Karpas-422 (cell line): Measurements from ENCODE around the gene UCK1. TPM values are rescaled to one million over a fixed set of nuclear protein-coding genes. Genes with fewer than 3 reads are reported as not detected.
"Not testable (repeated sequence)": the region's sequence is repeated elsewhere in the genome, so short reads cannot be mapped to it uniquely, and the experiment has no call there.

Experiments
- DNase-seq: peaks from one replicate; pipeline ENCODE4 v3.0.0-alpha.2; 2015
- H2AFZ ChIP-seq: fragments of 200-600 bp; sonication (generic); 2 replicates; pipeline ENCODE4 v1.6.1; 2014; ENCODE audit warnings: antibody characterized with exemption, low read length, mixed read lengths
- H3K27ac ChIP-seq: fragments of 200-600 bp; sonication (generic); 2 replicates; pipeline ENCODE4 v1.5.1; 2014; ENCODE audit warnings: mild to moderate bottlenecking, low read length, moderate library complexity
- H3K27me3 ChIP-seq: fragments of 200-600 bp; sonication (generic); 2 replicates; pipeline ENCODE4 v1.6.1; 2014; ENCODE audit warnings: low read length, mixed read lengths
- H3K36me3 ChIP-seq: fragments of 200-600 bp; sonication (generic); 2 replicates; pipeline ENCODE4 v1.6.1; 2014; ENCODE audit warnings: low read length, mixed read lengths; ENCODE audit not compliant: insufficient read depth
- H3K4me1 ChIP-seq: fragments of 200-600 bp; sonication (generic); 2 replicates; pipeline ENCODE4 v1.6.1; 2014; ENCODE audit warnings: mild to moderate bottlenecking, low read length, mixed read lengths
- H3K4me2 ChIP-seq: fragments of 200-600 bp; sonication (generic); 2 replicates; pipeline ENCODE4 v1.6.1; 2014; ENCODE audit warnings: low read length, low read depth, mild to moderate bottlenecking; ENCODE audit not compliant: poor library complexity, severe bottlenecking
- H3K4me3 ChIP-seq: fragments of 200-600 bp; sonication (generic); 2 replicates; pipeline ENCODE4 v1.5.1; 2014; ENCODE audit warnings: mild to moderate bottlenecking, antibody characterized with exemption, low read length, mixed read lengths
- H3K79me2 ChIP-seq: fragments of 200-600 bp; sonication (generic); 2 replicates; pipeline ENCODE4 v1.6.1; 2014; ENCODE audit warnings: mild to moderate bottlenecking, low read length, mixed read lengths
- H3K9ac ChIP-seq: fragments of 200-600 bp; sonication (generic); 2 replicates; pipeline ENCODE4 v1.6.0; 2014; ENCODE audit warnings: low read length
- H3K9me2 ChIP-seq: fragments of 200-600 bp; sonication (generic), shearing (Covaris generic); replicated peaks from 2 replicates; pipeline ENCODE4 v1.6.0; 2014; ENCODE audit warnings: mild to moderate bottlenecking, low read length, moderate library complexity; ENCODE audit not compliant: insufficient read depth
- H3K9me3 ChIP-seq: fragments of 300-700, 200-600 bp; sonication (generic); 2 replicates; pipeline ENCODE4 v1.6.1; 2014; ENCODE audit warnings: low read length, mixed read lengths
- H4K20me1 ChIP-seq: fragments of 200-600 bp; sonication (generic); 2 replicates; pipeline ENCODE4 v1.6.1; 2014; ENCODE audit warnings: mild to moderate bottlenecking, antibody characterized with exemption, low read length, low read depth; ENCODE audit not compliant: insufficient read depth
- total RNA-seq: library from RNA; depleted of rRNA; stranded (reverse); fragments of >200 nt; shearing (Covaris generic); gene quantifications from 2 replicates; pipeline ENCODE4 v1.2.3, GENCODE V29; 2014; ENCODE audit warnings: low replicate concordance

The UCK1 gene
- total RNA-seq, 1 experiment from 2014 or later = 8.0 TPM

DNA sequence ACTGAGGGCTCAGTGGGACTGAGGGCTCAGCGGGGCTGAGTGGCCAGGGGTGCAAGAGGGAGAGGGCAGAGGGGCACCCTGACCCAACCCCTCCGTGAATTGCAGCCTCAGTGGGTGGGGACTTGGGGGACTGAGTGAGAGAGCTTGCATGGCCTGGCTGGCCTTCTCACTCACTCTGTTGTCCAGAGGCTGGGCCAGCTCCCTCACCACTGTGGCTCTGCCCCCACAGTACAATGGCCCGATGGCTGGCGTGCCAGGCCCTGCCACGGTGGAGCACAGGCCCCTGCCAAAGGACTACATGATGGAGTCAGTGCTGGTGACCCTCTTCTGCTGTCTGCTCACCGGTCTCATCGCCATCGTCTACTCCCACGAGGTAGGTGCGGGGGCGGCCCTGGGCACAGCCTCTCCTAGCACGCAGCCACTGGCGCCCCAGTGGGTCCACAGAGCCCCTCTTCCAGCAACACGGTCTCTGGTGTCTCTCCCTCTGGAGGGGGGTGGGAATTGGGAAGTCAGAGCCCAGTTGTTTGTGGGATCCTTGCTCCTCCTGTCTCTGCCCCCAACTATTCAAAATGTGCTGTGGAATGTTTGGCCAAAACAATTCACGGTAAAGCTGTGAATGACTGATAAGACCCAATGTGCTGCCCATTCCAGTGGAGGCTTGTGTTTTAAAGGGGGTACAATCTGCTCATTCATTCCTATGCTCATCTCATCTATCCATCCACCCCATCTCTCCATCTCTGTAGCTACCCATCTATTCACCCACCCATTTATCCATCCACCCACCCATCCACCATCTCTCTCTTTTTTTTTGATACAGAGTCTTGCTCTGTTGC, 25.0 kb upstream of the UCK1 start:
- H3K4me3 ChIP-seq = no peak overlapping the region
- H3K27me3 ChIP-seq = no peaks in the 10 kb centered on the region
- H4K20me1 ChIP-seq = no peaks in the 10 kb centered on the region
- no peaks in the 10 kb centered on the region for H3K36me3 ChIP-seq
- H2AFZ ChIP-seq = no peak overlapping the region
- no peak overlapping the region for H3K27ac ChIP-seq
- H3K4me1 ChIP-seq = no peaks in the 10 kb centered on the region
- no peak for DNase-seq
- H3K9ac ChIP-seq = no peak overlapping the region
- no peaks in the 10 kb centered on the region for H3K79me2 ChIP-seq
- no peaks in the 10 kb centered on the region for H3K9me2 ChIP-seq
- H3K4me2 ChIP-seq = no peak overlapping the region
- H3K9me3 ChIP-seq = no peaks in the 10 kb centered on the region

DNA sequence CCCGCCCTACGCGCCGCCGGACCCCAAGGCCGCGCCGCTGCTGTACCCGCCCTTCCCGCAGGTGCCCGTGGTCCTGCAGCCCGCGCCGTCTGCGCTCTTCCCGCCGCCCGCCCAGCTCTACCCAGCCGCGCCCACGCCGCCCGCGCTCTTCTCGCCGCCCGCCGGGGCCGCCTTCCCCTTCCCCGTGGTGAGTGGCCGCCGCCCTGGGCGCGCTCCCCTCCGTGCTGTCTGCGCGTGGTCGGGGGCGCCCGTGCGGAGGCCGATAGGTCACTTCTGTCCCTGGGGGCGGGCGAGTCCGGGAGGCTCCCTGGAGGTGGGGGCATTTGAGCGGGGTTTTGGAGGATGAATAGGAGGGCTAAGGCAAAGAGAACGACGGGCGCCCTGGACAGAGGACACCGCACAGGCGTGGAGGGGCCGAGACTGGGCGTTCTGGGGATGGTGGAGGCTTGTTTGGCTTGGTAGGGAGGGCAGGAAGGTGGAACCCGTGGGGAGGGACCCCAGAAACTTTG, 23.8 kb upstream of the UCK1 start:
- Histone ChIP-seq H4K20me1 (no peaks in the 10 kb centered on the region), H3K9ac (no peak overlapping the region), H2AFZ (no peak overlapping the region), H3K9me3 (no peaks in the 10 kb centered on the region), H3K9me2 (no peaks in the 10 kb centered on the region), H3K79me2 (no peaks in the 10 kb centered on the region), H3K4me1 (no peaks in the 10 kb centered on the region), H3K36me3 (no peaks in the 10 kb centered on the region), H3K27ac (no peak overlapping the region), H3K4me3 (no peak overlapping the region), H3K27me3 (no peaks in the 10 kb centered on the region), H3K4me2 (no peak overlapping the region)
- DNase-seq = no peak

DNA sequence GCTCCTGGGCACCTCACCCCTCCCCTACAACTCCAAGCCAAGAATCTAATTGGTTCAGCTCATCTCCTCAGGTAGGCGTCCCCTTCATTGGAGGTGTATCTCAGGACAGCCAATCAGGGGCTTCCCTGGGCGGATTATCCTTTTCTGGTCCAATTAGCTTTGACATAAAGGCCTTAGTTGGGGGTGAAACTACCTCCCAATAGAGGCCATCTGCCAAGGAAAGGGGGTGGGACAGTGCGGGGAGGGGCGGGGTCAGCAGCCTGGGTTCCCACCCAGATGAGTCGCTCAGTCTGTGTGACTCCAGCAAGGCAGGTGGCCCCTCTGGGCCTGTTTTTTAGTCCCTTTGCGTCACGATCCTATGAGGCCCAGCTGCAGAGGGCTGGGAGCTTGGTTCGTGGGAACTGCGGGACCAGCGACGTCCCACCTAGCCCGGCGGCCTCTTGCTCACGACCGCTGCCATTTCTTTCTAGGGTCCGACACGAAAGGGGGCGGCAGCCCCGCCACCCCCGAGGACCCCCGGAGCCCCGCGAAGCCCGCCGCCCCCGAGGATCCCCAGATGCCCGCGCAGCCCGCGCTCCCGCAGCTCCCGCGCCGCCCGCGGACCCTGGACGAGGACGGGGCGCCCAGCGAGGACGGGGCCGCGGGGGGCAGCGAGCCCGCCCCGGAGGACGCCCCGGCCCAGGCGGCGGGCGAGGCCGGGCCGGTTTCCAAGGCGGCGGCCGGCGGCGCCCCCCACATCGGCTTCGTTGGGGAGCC, 23.2 kb upstream of the UCK1 start:
- Histone ChIP-seq H3K27ac (no peak overlapping the region), H3K9ac (no peak overlapping the region), H3K36me3 (no peaks in the 10 kb centered on the region), H3K27me3 (no peaks in the 10 kb centered on the region), H3K9me2 (no peaks in the 10 kb centered on the region), H4K20me1 (no peaks in the 10 kb centered on the region), H3K4me3 (no peak overlapping the region), H3K9me3 (no peaks in the 10 kb centered on the region), H2AFZ (no peak overlapping the region), H3K4me2 (no peak overlapping the region), H3K79me2 (no peaks in the 10 kb centered on the region), H3K4me1 (no peaks in the 10 kb centered on the region)
- peak; percentile 51 for DNase-seq

DNA sequence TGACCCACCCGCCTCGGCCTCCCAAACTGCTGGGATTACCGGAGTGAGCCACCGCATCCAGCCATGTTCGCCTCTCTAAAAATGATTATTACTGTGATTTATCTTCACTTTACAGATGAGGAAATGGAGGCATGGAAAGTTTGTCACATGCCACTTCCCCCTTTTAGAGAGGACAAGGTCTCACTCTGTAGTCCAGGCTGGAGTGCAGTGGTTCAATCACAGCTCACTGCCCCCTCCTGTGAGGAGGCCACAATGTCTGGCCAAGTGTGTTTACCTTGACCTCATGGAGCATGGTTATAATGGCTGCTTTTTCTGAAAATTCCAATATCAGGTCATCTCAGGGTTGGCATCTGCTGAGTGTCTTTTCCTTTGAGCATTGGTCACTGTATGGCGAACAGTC, 21.0 kb upstream of the UCK1 start:
- DNase-seq = no peak
- Histone ChIP-seq H3K27me3 (no peaks in the 10 kb centered on the region), H4K20me1 (no peaks in the 10 kb centered on the region), H3K36me3 (no peaks in the 10 kb centered on the region), H2AFZ (no peak overlapping the region), H3K4me2 (no peak overlapping the region), H3K4me3 (no peak overlapping the region), H3K9ac (no peak overlapping the region), H3K9me2 (no peaks in the 10 kb centered on the region), H3K9me3 (no peaks in the 10 kb centered on the region), H3K79me2 (no peaks in the 10 kb centered on the region), H3K27ac (no peak overlapping the region), H3K4me1 (no peaks in the 10 kb centered on the region)

DNA sequence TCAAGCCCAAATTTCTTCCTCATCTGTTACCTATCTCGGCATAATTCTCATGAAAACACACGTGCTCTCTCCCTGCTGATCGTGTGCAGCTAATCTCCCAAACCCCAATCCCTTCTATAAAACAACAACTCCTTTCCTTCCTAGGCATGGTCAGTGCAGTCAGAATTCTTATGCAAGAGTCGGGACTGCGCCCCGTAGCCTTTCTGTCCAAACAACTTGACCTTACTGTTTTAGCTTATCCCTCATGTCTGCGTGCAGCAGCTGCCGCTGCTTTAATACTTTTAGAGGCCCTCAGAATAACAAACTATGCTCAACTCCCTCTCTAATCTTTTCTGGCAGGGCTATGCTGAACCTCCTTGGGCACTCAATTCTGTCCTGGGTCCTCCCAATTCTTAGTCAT, 19.4 kb upstream of the UCK1 start:
- not testable (repeated sequence) for H3K27me3 ChIP-seq

DNA sequence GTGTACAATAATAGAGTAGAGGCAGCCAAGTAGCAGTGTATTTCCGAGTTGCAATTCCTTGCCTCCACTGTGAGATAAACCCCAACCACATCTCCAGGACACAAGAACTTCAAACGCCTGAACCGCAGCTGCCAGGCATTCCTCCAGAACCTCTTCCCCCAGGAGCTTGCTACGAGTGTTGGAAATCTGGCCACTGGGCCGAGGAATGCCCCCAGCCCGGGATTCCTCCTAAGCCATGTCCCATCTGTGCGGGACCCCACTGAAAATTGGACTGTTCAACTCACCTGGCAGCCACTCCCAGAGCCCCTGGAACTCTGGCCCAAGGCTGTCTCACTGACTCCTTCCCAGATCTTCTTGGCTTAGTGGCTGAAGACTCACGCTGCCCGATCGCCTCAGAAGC, 18.1 kb upstream of the UCK1 start:
- not testable (repeated sequence) for H4K20me1 ChIP-seq, H2AFZ ChIP-seq, H3K79me2 ChIP-seq, H3K4me3 ChIP-seq, H3K27me3 ChIP-seq, DNase-seq, H3K4me2 ChIP-seq, H3K27ac ChIP-seq, H3K9ac ChIP-seq, H3K9me3 ChIP-seq, H3K4me1 ChIP-seq, H3K36me3 ChIP-seq, H3K9me2 ChIP-seq

More for the DNA sequence above, 19.4 kb upstream of the UCK1 start:
- H3K4me1 ChIP-seq, H3K9me2 ChIP-seq, H4K20me1 ChIP-seq, H3K36me3 ChIP-seq, H3K9ac ChIP-seq, DNase-seq, H2AFZ ChIP-seq, H3K4me2 ChIP-seq, H3K27ac ChIP-seq, H3K79me2 ChIP-seq, H3K4me3 ChIP-seq, H3K9me3 ChIP-seq: not testable (repeated sequence)

DNA sequence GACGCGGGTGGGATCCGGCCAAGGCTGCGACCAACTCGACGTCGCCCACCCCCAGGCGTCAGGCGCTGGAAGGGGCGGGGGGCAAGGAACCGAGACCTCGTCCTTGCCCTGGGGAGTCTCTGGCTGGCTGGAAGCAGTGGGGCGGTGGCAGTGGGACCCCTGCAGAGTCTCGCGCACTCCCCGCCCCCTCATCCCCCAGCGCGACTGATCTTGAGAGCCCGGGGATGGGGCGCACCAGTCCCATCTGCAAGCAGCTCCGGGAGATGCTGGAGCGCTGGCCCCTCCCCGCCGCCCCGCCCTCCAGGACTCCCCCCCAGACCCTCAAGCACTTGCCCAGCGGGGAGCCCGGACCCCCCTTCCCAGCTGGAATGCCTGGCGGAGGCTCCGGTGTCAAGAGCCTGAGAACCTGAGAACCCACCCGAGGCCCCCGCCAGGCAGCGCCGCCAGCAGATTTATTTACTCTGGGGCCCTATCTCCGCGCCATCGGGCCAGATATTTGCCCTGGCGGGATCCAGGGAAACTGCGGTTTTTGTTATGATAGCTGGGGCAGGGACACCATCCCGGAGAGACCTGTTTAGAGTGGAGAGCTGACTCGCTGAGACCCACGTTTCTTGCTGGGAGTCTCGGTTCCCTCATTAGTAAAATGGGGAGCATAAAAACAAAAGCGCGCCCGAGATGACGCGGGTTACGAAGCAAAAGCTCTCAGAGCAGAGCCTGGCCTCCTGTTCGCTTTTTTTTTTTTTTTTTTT, 15.4 kb upstream of the UCK1 start:
- H3K9me2 ChIP-seq = no peaks in the 10 kb centered on the region
- no peaks in the 10 kb centered on the region for H3K9me3 ChIP-seq
- no peak overlapping the region for H3K4me3 ChIP-seq
- no peak overlapping the region for H3K27ac ChIP-seq
- no peak overlapping the region for H3K9ac ChIP-seq
- H3K36me3 ChIP-seq = no peaks in the 10 kb centered on the region
- no peak for DNase-seq
- no peaks in the 10 kb centered on the region for H3K4me1 ChIP-seq
- no peaks in the 10 kb centered on the region for H4K20me1 ChIP-seq
- no peaks in the 10 kb centered on the region for H3K79me2 ChIP-seq
- H2AFZ ChIP-seq = no peak overlapping the region
- no peak overlapping the region for H3K4me2 ChIP-seq
- no peaks in the 10 kb centered on the region for H3K27me3 ChIP-seq

DNA sequence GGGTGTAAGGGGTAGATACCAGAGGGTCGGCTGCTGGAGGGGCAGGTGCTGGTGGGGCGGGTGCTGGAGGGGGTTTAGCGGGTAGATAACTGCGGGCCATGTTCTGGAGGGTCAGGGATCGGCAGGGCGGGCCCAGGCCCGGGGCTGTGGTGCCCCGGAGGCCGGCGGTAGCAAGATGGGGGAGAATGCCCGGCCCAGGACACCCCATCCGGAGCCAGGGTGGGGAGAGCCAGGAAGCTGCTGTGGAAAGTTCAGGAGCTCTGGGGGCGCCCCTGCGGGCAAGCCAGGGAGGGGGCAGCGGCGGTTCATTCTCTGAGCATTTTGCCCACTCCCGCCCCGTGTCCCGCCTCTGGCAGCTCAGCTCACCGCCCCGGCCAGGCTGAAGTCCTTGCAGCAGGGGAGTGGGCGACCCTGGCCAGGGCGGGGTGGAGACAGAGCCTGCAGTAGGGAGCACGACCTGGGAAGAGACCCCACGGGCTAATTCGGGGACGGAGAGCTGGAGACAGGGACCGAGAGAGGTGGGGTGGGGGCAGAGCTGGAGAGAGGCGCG, 14.8 kb upstream of the UCK1 start:
- H3K36me3 ChIP-seq = no peaks in the 10 kb centered on the region
- no peaks in the 10 kb centered on the region for H3K9me2 ChIP-seq
- no peak overlapping the region for H3K27ac ChIP-seq
- no peak overlapping the region for H3K4me2 ChIP-seq
- no peak overlapping the region for H3K9ac ChIP-seq
- DNase-seq = no peak
- H2AFZ ChIP-seq = no peak overlapping the region
- H3K4me1 ChIP-seq = no peaks in the 10 kb centered on the region
- no peaks in the 10 kb centered on the region for H4K20me1 ChIP-seq
- H3K79me2 ChIP-seq = no peaks in the 10 kb centered on the region
- H3K9me3 ChIP-seq = no peaks in the 10 kb centered on the region
- H3K4me3 ChIP-seq = no peak overlapping the region
- H3K27me3 ChIP-seq = no peaks in the 10 kb centered on the region
